ENCODE data around the gene SPTBN4.
"Not testable (repeated sequence)": the region's sequence is repeated elsewhere in the genome, so short reads cannot be mapped to it uniquely, and the experiment has no call there.

SPTBN4 gene

DNA sequence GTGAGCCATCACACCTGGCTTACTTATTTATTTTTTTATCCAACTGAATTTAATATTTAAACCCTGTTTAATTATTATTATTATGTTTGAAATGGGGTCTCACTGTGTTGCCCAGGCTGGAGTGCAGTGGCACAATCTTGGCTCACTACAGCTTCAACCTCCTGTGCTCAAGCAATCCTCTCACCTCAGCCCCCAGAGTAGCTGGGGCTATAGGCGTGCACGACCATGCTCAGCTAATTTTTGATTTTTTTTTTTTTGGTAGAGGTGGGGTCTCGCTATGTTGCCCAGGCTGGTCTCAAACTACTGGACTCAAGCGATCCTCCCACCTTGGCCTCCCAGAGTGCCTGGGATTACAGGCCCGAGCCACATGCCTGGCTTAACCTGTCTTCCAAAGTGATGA lies 32.5 kb downstream of the SPTBN4 start:
- Histone ChIP-seq H4K12ac (ENCODE audit: low read depth, low read length) (no peak overlapping the region), H3K4me3 (ENCODE audit: low read depth, low read length) (no peak overlapping the region), H3K27ac (ENCODE audit: low read depth, low read length) (no peak overlapping the region), H2BK120ac (ENCODE audit: insufficient read depth, low read length, poor library complexity) (no peak overlapping the region), H3K79me2 (ENCODE audit: control insufficient read depth, insufficient read depth, low read length, poor library complexity) (no peaks in the 10 kb centered on the region), H2AFZ (ENCODE audit: insufficient read depth, low read length, poor library complexity) (no peak overlapping the region), H2BK12ac (ENCODE audit: low read length) (no peak overlapping the region), H2AK5ac (ENCODE audit: low read length) (no peak overlapping the region), H3K4me1 (ENCODE audit: control insufficient read depth in 1 of 2, insufficient read depth in 2 of 2, low read length in 2 of 2) (no peaks in the 10 kb centered on the region), H3K9me3 (ENCODE audit: insufficient read depth, low read depth, low read length) (no peaks in the 10 kb centered on the region), H3K36me3 (ENCODE audit: control insufficient read depth in 1 of 2, insufficient read depth in 2 of 2, low read length in 2 of 2) (no peaks in the 10 kb centered on the region), H3K27me3 (ENCODE audit: insufficient read depth, low read length) (no peaks in the 10 kb centered on the region), H3K14ac (ENCODE audit: low read length) (no peak overlapping the region), H3K4ac (ENCODE audit: low read depth, low read length) (no peak overlapping the region), H4K91ac (ENCODE audit: low read depth, low read length) (no peak overlapping the region), H3K79me1 (ENCODE audit: low read length) (no peaks in the 10 kb centered on the region), H3K23ac (ENCODE audit: low read length) (no peak overlapping the region), H2BK5ac (ENCODE audit: low read depth, low read length, poor library complexity) (no peak overlapping the region), H3K9ac (ENCODE audit: low read length) (no peak overlapping the region), H3K18ac (ENCODE audit: low read length) (no peak overlapping the region), H4K8ac (ENCODE audit: low read depth, low read length) (no peak overlapping the region), H3K4me2 (ENCODE audit: low read length) (no peak overlapping the region)
- DNase-seq, result no peak
- no CpG with 5 or more reads among the region's 5 CpGs for WGBS (ENCODE audit: extremely low coverage, insufficient coverage, insufficient read length)

DNA sequence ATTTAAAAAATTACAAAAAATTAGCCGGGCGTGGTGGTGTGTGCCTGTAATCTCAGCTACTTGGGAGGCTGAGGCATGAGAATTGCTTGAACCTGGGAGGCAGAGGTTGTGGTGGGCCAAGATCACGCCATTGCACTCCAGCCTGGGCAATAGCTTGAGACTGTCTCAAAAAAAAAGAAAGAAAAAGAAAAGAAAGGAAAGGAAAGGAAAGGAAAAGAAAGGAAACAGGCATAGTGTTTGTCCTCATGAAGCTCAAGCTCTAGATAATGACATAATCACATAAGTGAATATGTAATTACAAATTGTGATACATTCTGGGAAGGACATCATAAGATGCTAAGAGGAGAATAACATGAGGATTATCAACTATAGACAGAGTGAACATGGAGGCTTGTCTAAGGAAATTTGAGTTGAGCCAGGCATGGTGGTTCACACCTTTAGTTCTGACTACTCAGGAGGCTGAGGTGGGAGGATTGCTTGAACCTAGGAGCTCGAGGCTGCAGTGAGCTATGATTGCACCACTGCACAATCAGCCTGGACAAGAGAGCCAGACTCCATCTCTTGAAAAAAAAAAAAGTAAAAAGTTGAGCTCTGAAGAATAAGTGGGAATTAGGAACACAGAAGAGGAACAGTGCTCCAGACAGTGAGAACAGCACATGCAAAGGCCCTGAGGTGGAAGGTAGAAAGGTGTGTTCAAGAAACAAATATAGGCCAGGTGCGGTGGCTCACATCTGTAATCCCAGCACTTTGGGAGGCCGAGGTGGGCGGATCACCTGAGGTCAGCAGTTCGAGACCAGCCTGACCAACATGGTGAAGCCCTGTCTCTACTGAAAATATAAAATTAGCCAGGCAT lies 34.1 kb downstream of the SPTBN4 start:
- H4K12ac ChIP-seq (ENCODE audit: low read depth, low read length), result not testable (repeated sequence)
- WGBS (ENCODE audit: extremely low coverage, insufficient coverage, insufficient read length), result no CpG with 5 or more reads among the region's 8 CpGs

GRCh38 chr19:40501599-40501998 lies 34.8 kb downstream of the SPTBN4 start:
- no peak overlapping the region for H4K91ac ChIP-seq (ENCODE audit: low read depth, low read length)

More for the DNA sequence above, 34.1 kb downstream of the SPTBN4 start:
- H4K8ac ChIP-seq (ENCODE audit: low read depth, low read length); H2AFZ ChIP-seq (ENCODE audit: insufficient read depth, low read length, poor library complexity); H2BK12ac ChIP-seq (ENCODE audit: low read length); H3K4ac ChIP-seq (ENCODE audit: low read depth, low read length); H3K9ac ChIP-seq (ENCODE audit: low read length); DNase-seq; H3K79me2 ChIP-seq (ENCODE audit: control insufficient read depth, insufficient read depth, low read length, poor library complexity); H3K18ac ChIP-seq (ENCODE audit: low read length); H3K23ac ChIP-seq (ENCODE audit: low read length); H3K27ac ChIP-seq (ENCODE audit: low read depth, low read length); H2BK120ac ChIP-seq (ENCODE audit: insufficient read depth, low read length, poor library complexity); H3K4me1 ChIP-seq (ENCODE audit: control insufficient read depth in 1 of 2, insufficient read depth in 2 of 2, low read length in 2 of 2); H4K91ac ChIP-seq (ENCODE audit: low read depth, low read length); H3K36me3 ChIP-seq (ENCODE audit: control insufficient read depth in 1 of 2, insufficient read depth in 2 of 2, low read length in 2 of 2); H2AK5ac ChIP-seq (ENCODE audit: low read length); H3K9me3 ChIP-seq (ENCODE audit: insufficient read depth, low read depth, low read length); H3K27me3 ChIP-seq (ENCODE audit: insufficient read depth, low read length); H3K4me3 ChIP-seq (ENCODE audit: low read depth, low read length); H2BK5ac ChIP-seq (ENCODE audit: low read depth, low read length, poor library complexity); H3K4me2 ChIP-seq (ENCODE audit: low read length); H3K14ac ChIP-seq (ENCODE audit: low read length); H3K79me1 ChIP-seq (ENCODE audit: low read length): not testable (repeated sequence)

GRCh38 chr19:40502081-40502480 lies 35.3 kb downstream of the SPTBN4 start:
- Histone ChIP-seq H2AK5ac (ENCODE audit: low read length) (no peak overlapping the region), H2AFZ (ENCODE audit: insufficient read depth, low read length, poor library complexity) (no peak overlapping the region), H3K4me2 (ENCODE audit: low read length) (no peak overlapping the region), H2BK5ac (ENCODE audit: low read depth, low read length, poor library complexity) (no peak overlapping the region), H2BK120ac (ENCODE audit: insufficient read depth, low read length, poor library complexity) (no peak overlapping the region), H4K8ac (ENCODE audit: low read depth, low read length) (no peak overlapping the region), H3K4me1 (ENCODE audit: control insufficient read depth in 1 of 2, insufficient read depth in 2 of 2, low read length in 2 of 2) (no peaks in the 10 kb centered on the region), H3K14ac (ENCODE audit: low read length) (no peak overlapping the region), H3K27me3 (ENCODE audit: insufficient read depth, low read length) (no peaks in the 10 kb centered on the region), H3K79me1 (ENCODE audit: low read length) (no peaks in the 10 kb centered on the region), H4K91ac (ENCODE audit: low read depth, low read length) (no peak overlapping the region), H3K79me2 (ENCODE audit: control insufficient read depth, insufficient read depth, low read length, poor library complexity) (no peaks in the 10 kb centered on the region), H3K4me3 (ENCODE audit: low read depth, low read length) (no peak overlapping the region), H3K36me3 (ENCODE audit: control insufficient read depth in 1 of 2, insufficient read depth in 2 of 2, low read length in 2 of 2) (no peaks in the 10 kb centered on the region), H3K18ac (ENCODE audit: low read length) (no peak overlapping the region), H3K9me3 (ENCODE audit: insufficient read depth, low read depth, low read length) (no peaks in the 10 kb centered on the region), H3K27ac (ENCODE audit: low read depth, low read length) (no peak overlapping the region), H2BK12ac (ENCODE audit: low read length) (no peak overlapping the region), H3K4ac (ENCODE audit: low read depth, low read length) (no peak overlapping the region), H3K23ac (ENCODE audit: low read length) (no peak overlapping the region), H4K12ac (ENCODE audit: low read depth, low read length) (no peak overlapping the region), H3K9ac (ENCODE audit: low read length) (no peak overlapping the region)
- no peak for DNase-seq
- no CpG with 5 or more reads among the region's 13 CpGs for WGBS (ENCODE audit: extremely low coverage, insufficient coverage, insufficient read length)

More at GRCh38 chr19:40501599-40501998, 34.8 kb downstream of the SPTBN4 start:
- no peaks in the 10 kb centered on the region for H3K4me1 ChIP-seq (ENCODE audit: control insufficient read depth in 1 of 2, insufficient read depth in 2 of 2, low read length in 2 of 2)
- H3K18ac ChIP-seq (ENCODE audit: low read length), result no peak overlapping the region
- no peak overlapping the region for H3K4me2 ChIP-seq (ENCODE audit: low read length)
- H2AFZ ChIP-seq (ENCODE audit: insufficient read depth, low read length, poor library complexity), result no peak overlapping the region
- H3K4me3 ChIP-seq (ENCODE audit: low read depth, low read length), result no peak overlapping the region
- no peaks in the 10 kb centered on the region for H3K79me1 ChIP-seq (ENCODE audit: low read length)
- no peak overlapping the region for H3K27ac ChIP-seq (ENCODE audit: low read depth, low read length)
- DNase-seq, result no peak
- H3K9ac ChIP-seq (ENCODE audit: low read length), result no peak overlapping the region
- no peaks in the 10 kb centered on the region for H3K9me3 ChIP-seq (ENCODE audit: insufficient read depth, low read depth, low read length)
- H3K79me2 ChIP-seq (ENCODE audit: control insufficient read depth, insufficient read depth, low read length, poor library complexity), result no peaks in the 10 kb centered on the region
- H2AK5ac ChIP-seq (ENCODE audit: low read length), result no peak overlapping the region
- no peak overlapping the region for H3K14ac ChIP-seq (ENCODE audit: low read length)
- no CpG with 5 or more reads among the region's 4 CpGs for WGBS (ENCODE audit: extremely low coverage, insufficient coverage, insufficient read length)
- no peak overlapping the region for H2BK12ac ChIP-seq (ENCODE audit: low read length)
- H3K27me3 ChIP-seq (ENCODE audit: insufficient read depth, low read length), result no peaks in the 10 kb centered on the region
- H4K12ac ChIP-seq (ENCODE audit: low read depth, low read length), result no peak overlapping the region
- H2BK5ac ChIP-seq (ENCODE audit: low read depth, low read length, poor library complexity), result no peak overlapping the region
- H3K36me3 ChIP-seq (ENCODE audit: control insufficient read depth in 1 of 2, insufficient read depth in 2 of 2, low read length in 2 of 2), result no peaks in the 10 kb centered on the region
- H4K8ac ChIP-seq (ENCODE audit: low read depth, low read length), result no peak overlapping the region
- H2BK120ac ChIP-seq (ENCODE audit: insufficient read depth, low read length, poor library complexity), result no peak overlapping the region
- no peak overlapping the region for H3K4ac ChIP-seq (ENCODE audit: low read depth, low read length)
- H3K23ac ChIP-seq (ENCODE audit: low read length), result no peak overlapping the region

All from trophoblast cell (in vitro differentiated cells and primary cell).